H1 (cell line): Measurements from ENCODE around the gene A2ML1. TPM values are rescaled to one million over a fixed set of nuclear protein-coding genes. Genes with fewer than 3 reads are reported as not detected.

ENCODE experiments used
- CHD7 ChIP-seq: fragments of 300-600 bp; sonication (generic); IDR thresholded peaks from 2 replicates; pipeline ENCODE4 v1.7.1; 2012; ENCODE audit warnings: low read length, moderate library complexity, mild to moderate bottlenecking, inconsistent platforms; ENCODE audit not compliant: insufficient replicate concordance
- CREB1 ChIP-seq: IDR thresholded peaks from 2 replicates; pipeline ENCODE4 v1.6.1; 2012; ENCODE audit warnings: inconsistent platforms
- CTCF ChIP-seq, 3 experiments: IDR thresholded peaks; 1 replicate in 2 of 3; 2 replicates in 1 of 3; pipeline versions ENCODE4 v1.5.1 to v1.6.1; 2011; ENCODE audit warnings: low read length in 3 of 3, mild to moderate bottlenecking in 3 of 3, inconsistent platforms in 2 of 3, low read depth in 1 of 3, moderate library complexity in 1 of 3; ENCODE audit not compliant: insufficient read depth in 1 of 3; ENCODE audit errors: control extremely low read depth in 1 of 3
- FOSL1 ChIP-seq: IDR thresholded peaks from 2 replicates; pipeline ENCODE4 v1.6.1; 2011; ENCODE audit warnings: mild to moderate bottlenecking, low read depth, low read length, moderate library complexity; ENCODE audit not compliant: insufficient read depth
- JUN ChIP-seq: IDR thresholded peaks from 2 replicates; pipeline ENCODE4 v1.6.1; 2011; ENCODE audit warnings: low read depth, mild to moderate bottlenecking, improper control_type of control experiment, low read length
- JUND ChIP-seq: IDR thresholded peaks from 2 replicates; pipeline ENCODE4 v1.6.1; 2011; ENCODE audit warnings: mild to moderate bottlenecking, improper control_type of control experiment, low read length
- POLR2A ChIP-seq, 2 experiments: IDR thresholded peaks; 1 replicate in 1 of 2; 2 replicates in 1 of 2; pipeline ENCODE4 v1.6.1; 2011; ENCODE audit warnings: low read depth in 2 of 2, low read length in 2 of 2, mild to moderate bottlenecking in 2 of 2; ENCODE audit errors: control extremely low read depth in 1 of 2
- SIX5 ChIP-seq: IDR thresholded peaks from 2 replicates; pipeline ENCODE4 v1.6.1; 2011; ENCODE audit warnings: mild to moderate bottlenecking, low read depth, low read length
- TBP ChIP-seq: IDR thresholded peaks from 2 replicates; pipeline ENCODE4 v1.6.1; 2011; ENCODE audit warnings: low read depth, low read length, improper control_type of control experiment
- TEAD4 ChIP-seq: IDR thresholded peaks from 2 replicates; pipeline ENCODE4 v1.6.1; 2012; ENCODE audit warnings: low read depth, low read length, inconsistent platforms, mixed read lengths
- ZNF274 ChIP-seq: IDR thresholded peaks from 2 replicates; pipeline ENCODE4 v1.7.0; 2012; ENCODE audit warnings: low read length, borderline replicate concordance; ENCODE audit errors: extremely low read depth
- polyA plus RNA-seq, 7 experiments: library from polyadenylated mRNA; depleted of rRNA in 3 of 7; stranded (reverse) in 5 of 7; unstranded in 2 of 7; fragments of >200 nt in 5 of 7; fragments of 200-250 nt in 2 of 7; gene quantifications; 1 replicate in 5 of 7; 2 replicates in 1 of 7; 4 replicates in 1 of 7; pipeline versions ENCODE4 v1.2.1 to v1.2.3, GENCODE V29; 2011 to 2013; ENCODE audit warnings: missing spikeins in 2 of 7, mixed read lengths in 2 of 7
- total RNA-seq: library from RNA; stranded (reverse); fragmentation: NEBNext Ultra II Directional; extraction: Animal tissue kit (Norgen Biotek cat#: 25700); gene quantifications from 2 replicates; pipeline ENCODE4 v1.2.1, GENCODE V29; 2021

Gene A2ML1
- total and polyA plus RNA-seq, 2 of the 8 experiments (the other 6 are each of a cell fraction or from before 2014, with no cell fraction given): 10.2 to 10.3 TPM

GRCh38 chr12:8831116-8831515, 8.7 kb downstream of the A2ML1 start (continued):
- TF ChIP-seq CHD7: no peak
- TF ChIP-seq SIX5: no peak
- TF ChIP-seq CREB1: no peak
- TF ChIP-seq POLR2A (IDR thresholded peaks at IDR 0.05; ENCODE audit: control extremely low read depth in 1 of 2, low read depth in 2 of 2, low read length in 2 of 2): no peak
- TF ChIP-seq JUND: no peak
- no peak for TF ChIP-seq TEAD4
- no peak for TF ChIP-seq JUN
- no peak for TF ChIP-seq ZNF274
- no peak for TF ChIP-seq TBP
- no peak for TF ChIP-seq CTCF (IDR thresholded peaks at IDR 0.05; ENCODE audit: control extremely low read depth in 1 of 3, insufficient read depth in 1 of 3, low read depth in 1 of 3, low read length in 3 of 3)
- TF ChIP-seq FOSL1: no peak
